ENCODE measurements around the gene FAM117A. TPM values are rescaled to one million over a fixed set of nuclear protein-coding genes. Genes with fewer than 3 reads are reported as not detected.
"Not testable (repeated sequence)": the region's sequence is repeated elsewhere in the genome, so short reads cannot be mapped to it uniquely, and the experiment has no call there.

Gene FAM117A
- polyA plus RNA-seq, 5 donors, result 22.1 to 30.2 (median 27.2) TPM

DNA sequence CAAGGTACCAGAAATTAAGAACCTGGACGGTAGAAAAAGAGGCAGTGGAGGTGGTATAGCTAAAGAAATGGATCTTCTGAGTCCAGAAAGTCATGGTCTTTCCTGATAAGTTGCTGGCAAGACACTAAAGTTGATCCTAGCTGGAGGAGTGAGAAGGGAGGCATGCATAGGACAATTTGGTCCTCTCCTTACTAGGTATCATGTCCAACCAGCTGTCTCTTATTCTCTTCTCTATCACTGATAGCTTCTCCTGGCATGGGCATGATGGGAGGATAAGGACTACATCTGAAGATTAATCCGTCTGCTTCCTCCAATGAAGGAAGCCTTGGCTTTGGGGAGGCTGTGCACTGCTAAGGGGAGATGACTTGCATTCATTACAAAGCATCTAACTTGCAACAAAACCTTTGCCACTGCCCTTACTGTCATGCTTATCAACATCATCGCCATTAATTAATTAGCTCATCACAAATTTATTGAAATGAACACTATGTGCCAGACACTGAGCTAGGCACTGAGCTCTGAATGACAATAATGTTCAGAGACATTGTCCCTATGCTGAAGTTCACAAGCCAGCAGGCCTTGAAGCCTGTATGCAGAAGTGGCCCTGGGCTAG is 3.1 kb upstream of the FAM117A start:
- no peak for DNase-seq

DNA sequence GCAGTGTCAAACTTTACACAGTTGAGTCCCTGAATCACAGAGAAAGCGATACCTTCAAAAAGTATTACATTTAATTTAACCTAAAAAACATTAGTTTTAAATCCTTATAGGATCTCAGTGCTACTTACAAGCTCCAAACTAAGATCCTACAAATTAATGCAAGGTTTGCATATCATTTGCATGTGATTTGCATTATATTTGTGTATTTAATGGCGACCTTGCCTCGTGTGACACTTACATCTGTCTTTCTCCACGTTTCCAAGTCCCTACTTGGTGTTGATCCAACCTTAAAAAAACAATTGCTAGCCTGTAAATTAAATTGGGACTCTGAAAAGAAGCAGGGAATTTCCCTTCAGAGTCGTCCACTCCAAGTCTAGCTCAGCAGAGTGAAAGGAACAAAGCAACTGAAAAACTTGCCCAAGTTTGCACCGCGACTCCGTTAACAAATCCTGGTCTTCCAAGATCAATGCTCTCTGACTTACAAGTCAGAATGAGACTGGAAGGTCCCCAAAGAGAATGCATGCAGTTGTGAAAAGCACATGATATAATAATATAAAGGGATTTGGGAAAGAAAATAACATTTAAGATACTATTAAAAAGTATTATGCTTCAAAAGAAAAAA is 739 bp upstream of the FAM117A start:
- no peak for DNase-seq

DNA sequence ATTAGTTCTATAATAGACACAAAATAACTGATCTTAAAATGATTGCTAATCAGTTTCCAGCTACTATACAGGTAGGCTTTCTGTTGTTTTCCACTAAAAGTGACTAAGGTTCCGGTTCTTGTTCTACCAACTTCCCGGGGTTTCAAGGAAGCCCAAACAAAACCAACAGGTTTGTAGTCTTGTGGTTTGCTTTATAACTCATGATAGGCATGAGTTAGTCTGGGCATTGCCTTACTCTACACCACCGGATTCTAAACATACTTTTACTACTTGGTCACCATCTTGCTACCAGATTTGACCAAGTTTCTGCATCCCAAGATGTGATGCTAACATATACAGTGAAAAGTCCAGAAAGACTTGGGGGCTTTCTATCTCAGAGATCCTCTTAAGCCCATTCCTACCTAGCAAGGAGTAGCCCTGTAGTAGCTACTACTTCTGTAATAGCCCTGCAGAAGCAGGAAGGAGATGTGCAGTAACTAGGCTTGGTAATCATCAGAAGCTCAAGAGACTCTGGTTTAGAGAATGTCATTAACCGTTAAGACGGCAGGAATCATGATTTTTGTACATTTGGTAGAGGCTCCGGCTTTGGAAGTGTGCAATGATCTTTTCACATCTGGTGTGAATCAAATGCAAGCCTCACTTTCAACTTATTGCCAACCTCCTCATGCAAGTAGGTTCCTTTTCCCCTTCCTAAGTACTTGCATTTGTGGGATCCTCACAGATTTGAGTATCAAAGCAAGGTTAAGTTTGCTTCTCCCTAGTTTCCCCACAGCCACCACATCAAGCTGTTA is 1.6 kb downstream of the FAM117A start:
- DNase-seq, result no peak

DNA sequence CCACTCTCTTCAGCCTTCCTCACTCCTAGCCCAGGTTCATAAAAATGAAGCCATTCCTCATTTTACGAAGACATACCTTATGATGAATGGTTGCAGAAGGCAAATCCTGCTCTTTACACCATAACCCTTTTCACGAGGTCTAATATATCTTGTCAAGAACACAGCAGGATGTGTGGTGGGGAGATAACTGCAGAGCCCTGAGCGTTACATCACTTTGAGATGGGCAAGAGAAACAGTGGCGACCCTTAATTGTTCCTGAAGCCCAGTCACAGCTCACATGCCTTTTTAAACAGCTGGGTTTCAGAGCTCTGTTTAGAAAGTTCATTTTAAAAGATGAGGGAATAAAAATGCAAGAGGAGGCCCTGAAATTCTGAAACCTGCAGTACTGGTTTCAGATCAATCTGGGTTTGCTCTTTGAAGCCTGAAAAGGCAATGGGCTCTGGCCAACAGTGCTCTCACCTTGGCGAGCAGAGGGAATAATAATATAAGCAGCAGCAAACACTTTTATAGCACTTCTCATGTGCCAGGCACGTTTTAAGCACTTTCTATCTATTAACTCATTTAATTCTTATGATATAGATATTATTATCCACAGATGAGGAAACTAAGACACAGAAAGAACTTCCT is 2.9 kb downstream of the FAM117A start:
- DNase-seq, result no peak

DNA sequence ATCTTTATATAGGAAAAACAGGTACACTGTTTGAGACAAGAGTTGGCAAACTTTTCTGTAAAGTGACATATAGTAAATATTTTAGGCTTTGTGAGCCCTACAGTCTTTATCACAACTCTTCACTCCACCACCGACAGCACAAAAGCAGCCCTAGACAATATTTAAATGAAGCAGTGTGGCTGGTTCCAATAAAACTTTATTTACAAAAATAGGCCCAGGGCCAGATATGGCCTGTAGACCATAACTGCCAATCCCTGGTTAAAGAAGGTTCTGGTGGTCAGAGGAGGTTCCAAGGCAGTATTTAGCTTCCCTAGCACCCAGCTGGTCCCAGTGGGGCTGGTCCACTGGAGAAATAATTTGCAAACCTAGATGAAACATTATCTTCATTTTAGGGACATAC is 3.6 kb downstream of the FAM117A start:
- no peak for DNase-seq

DNA sequence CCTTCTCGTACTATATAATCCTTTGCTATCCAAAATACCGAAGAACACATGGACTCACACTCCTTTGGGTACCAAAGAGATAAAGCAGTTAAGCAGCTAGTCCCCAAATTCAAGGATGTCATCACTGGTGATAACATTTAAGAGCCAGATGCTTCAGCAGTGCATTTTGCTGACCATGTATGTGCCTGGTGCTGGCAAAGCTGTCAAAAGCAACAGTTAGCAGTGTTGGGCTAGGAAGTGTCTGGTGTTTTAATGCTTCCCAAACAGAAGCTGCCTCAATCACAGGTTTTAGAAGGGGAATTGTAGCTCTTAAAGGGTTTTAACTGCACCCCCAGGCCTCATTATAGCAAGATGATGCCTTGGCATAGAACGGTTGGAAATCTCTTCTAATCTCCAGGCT is 4.7 kb downstream of the FAM117A start:
- DNase-seq, result no peak

DNA sequence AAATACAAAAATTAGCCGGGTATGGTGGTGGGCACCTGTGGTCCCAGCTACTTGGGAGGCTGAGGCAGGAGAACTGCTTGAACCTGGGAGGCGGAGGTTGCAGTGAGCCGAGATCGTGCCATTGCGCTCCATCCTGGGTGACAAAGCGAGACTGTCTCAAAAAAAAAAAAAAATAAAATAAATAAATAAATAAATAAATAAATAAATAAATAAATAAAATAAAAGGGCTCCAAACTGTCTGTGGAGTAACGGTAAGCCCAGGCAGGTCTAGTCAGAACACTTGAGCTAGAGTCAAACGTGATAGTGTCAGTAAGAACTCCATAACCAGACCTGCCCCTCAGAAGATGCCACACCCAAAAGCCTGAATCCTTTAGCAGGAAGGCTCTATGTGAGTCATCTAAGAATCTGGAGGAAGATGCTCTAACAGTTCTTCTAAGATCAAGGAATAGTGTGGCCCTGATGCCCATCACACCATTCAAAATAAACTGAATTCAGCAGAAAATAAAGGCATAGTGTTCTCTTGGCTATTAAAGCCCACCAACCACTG is 5.4 kb downstream of the FAM117A start:
- not testable (repeated sequence) for DNase-seq

DNA sequence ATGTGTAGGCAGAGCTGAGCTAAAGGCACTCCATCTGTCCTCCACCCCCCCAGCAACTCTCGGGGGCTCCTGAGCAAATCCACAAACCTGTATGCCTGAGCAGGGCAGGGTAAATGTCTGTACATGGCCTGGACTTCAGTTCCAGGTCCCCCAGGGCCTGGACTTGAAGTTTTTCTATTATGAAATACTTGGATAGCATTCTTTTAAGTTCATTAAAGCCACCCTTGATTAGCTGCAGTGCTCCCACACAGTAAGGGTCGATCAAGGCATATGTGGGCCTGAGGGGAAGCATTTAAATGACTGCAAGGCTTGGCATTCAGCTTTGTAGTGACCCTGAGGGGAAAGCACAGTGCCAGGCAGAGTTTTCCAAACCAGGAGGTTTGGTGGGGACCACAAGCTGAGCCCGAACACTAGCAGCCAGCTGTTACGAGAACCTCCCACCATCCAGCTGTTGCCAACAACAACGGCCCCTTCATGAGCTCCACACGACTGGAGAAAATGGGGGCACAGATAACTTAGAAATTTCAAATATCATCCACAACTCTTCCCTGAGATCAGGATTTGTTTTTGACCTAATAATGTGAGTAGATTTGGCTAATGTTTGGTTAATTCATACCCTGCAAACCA is 6.7 kb downstream of the FAM117A start:
- DNase-seq, result no peak

DNA sequence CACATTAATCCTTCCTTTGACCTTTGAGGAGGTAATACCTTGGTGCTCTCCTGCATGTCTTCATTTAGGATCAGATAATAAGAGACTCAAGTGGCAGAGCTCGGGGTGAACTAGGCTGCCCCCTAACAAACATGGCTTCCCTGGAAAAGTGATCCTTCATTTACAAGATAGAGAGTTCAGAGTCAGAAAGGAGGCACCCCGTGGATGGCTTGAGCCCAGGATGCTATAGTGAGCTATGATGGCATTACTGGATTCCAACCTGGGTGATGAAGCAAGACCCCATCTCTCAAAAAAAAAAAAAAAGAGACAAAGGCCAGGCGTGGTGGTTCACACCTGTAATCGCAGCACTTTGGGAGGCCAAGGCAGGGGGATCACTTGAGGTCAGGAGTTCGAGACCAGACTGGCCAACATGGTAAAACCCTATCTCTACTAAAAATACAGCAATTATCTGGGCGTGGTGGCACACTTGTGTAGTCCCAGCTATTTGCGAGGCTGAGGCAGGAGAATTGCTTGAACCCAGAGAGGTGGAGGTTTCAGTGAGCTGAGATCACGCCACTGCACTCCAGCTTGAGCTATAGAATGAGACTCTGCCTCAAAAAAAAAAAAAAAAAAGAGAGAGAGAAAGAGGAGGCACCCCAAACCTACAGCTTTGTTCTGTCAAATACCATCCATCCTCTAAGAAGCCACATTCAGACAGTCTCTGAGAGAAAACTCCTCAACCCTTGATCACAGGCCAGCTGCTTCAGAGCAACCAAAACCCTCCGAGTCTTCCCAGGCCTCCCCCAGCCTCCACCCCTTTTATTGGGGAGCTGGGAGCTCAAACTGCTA is 7.4 kb downstream of the FAM117A start:
- DNase-seq, result no peak

DNA sequence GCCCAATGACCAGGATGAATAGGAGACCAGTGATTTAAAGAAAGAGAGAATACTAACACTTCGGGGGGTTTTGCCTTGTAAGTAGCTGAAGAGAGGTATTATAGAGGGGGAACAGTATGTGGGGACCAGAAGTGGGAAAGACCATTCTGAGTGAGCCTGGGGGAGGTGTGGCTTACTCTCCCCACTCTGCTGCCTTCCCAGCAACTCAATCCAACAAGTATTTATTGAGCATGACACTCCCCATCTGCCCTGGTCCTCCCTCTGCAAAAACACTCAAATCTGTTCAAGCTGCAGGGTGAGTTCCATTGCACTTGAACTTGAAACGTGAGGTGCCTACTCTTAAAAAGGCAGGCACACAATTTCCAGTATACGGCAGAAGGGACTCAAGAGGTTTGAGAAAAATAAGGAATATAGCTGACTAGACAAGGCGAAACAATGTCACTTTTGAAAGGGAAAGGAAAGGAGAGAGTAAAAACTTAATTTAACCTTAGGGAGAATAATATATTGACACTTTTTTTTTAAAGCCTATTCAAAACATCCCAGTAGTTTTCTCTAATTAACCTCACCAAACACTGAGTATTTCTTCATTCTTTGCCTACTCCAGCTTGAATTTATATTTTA is 8.2 kb downstream of the FAM117A start:
- DNase-seq, result no peak

DNA sequence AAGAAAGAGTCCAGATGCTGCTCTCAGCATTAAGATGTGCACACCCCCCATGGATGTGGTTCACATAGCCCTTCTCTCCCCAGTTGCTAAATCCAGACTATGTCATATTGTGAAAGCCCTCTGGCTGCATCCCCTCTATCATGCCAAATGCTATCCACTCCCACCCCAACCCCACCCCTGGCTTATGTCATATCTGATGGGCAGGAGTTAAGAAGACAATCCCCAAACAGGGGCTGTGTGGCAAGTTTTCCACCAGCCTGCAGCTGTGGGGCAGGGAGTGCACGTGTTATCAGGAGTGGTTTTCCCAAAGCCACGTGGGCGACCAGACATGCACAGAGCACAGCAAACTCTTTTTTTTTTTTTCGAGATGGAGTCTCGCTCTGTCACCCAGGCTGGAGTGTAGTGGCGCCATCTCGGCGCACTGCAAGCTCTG is 10.0 kb downstream of the FAM117A start:
- DNase-seq, result no peak

DNA sequence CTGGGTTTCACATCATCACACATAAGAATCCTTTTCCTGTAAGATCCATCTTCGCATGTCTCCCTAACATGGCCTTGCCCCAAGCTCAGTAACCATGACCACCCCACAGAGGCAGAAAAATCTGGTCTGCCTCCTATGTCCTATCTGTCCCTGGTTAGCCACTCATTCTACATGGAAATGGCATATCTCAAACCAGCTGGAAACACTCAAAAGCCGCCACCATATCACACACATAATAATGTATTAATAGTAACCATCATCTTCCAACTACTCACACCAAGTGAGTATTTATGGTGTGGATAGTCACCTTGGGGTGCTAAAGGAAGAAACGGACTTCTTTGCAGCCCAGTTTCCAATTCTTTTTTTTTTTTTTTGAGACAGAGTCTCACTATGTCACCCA is 11.4 kb downstream of the FAM117A start:
- DNase-seq, result no peak

DNA sequence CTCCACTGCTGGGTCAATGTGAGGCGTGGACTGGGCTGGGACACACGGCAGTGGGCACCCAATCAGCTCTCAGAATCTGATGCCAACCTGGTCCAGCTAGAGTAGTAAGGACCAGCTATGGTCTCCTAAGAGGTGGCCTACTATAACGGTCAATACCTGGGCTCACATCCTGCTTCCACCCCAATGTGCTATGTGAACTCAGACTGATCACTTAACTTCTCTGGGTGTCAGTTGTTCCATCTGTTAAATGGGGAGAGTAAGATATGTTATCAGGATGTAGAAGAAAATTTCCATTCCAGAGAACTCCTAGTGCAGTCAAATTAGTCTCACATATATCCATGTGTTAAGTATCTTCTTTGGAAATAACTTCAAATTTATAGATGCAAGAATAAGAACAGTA is 14.2 kb downstream of the FAM117A start:
- no peak for DNase-seq

DNA sequence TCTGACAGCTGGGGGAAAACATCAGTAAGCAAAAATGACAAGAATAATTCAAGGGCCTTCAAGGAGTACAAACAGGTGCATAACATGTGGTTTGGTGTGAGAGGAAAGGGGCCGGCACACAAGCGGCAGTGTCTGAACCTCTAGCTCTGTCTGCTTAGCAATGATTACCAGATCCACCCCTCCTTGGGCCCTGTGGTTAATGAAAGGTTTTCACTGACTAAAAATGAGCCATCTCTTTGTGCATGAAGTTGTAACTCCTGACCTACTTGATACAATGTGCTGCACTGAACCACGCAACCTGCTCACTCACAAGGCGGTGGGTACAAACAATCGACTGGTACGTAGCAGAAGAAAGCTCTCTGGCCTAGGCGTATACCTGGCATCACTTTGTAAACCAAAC is 15.1 kb downstream of the FAM117A start:
- no peak for DNase-seq

DNA sequence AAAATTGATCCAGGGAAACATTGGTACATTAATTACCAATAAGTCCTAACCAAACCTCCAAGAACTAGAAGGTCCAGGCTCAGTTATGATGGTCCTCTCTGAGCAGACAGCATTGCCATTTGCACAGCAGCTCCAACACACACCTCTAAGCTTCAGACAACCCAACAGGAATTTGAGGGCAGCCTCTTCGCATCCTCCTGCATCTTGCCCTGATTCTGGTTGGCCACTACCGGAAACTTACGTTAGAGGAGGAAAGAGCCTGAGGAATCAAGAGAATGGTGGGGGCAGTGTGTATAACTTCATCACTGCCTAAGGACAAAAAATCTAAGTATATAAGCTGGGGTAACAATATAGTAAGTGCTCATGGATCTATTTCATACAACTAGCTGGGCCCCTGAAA is 15.7 kb downstream of the FAM117A start:
- no peak for DNase-seq

DNA sequence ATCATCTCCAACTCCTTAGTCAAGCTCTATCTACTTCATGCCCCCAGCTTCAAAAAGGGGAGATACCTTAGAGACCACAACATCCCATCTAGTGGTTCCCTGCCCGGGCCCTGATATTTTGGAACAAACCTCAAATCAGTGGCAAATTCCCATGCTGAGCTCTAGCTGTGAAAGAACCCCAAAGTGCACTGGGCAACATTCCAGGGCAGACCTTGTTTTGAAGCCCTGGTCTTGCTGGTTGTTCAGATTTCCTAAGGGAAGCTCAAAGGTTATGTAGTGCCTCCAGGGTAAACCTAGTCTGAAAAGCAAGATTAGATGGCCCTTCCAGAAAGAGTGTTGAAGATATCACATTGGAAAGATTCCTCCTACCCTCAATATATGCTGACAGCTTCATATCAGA is 16.3 kb downstream of the FAM117A start:
- DNase-seq, result no peak

DNA sequence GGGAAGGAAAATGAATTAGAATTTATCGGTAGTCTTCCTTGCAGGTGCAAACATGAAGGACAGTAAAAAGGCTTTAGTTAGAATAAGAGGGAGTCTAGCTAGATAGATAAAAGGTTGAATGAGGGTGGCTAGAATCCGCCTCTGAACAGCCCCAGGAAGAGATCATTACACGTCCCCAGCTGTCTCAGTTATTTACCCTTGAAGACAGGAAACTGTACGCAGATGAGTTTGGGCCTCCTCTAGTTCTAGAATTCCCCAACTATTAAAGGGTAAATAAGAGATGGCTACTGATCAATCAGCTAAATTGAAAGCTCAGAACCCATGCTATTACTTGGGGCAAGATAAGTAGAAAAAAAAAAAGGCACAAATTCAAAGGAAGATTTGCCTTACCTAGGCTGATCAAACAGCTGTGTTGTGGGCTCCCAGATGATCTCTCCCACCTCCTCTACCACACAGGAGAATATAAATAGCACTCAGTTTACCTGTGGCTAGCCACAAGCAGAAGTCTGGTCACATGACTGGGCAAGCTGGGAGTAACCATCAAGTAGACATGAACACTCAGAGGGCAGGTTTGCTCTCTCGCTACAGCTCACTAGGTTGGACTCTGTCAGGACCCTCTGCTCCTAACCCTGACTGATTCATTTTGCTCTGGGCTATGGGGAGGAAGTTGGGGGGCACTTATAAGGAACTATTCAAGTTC is 17.0 kb downstream of the FAM117A start:
- no peak for DNase-seq

DNA sequence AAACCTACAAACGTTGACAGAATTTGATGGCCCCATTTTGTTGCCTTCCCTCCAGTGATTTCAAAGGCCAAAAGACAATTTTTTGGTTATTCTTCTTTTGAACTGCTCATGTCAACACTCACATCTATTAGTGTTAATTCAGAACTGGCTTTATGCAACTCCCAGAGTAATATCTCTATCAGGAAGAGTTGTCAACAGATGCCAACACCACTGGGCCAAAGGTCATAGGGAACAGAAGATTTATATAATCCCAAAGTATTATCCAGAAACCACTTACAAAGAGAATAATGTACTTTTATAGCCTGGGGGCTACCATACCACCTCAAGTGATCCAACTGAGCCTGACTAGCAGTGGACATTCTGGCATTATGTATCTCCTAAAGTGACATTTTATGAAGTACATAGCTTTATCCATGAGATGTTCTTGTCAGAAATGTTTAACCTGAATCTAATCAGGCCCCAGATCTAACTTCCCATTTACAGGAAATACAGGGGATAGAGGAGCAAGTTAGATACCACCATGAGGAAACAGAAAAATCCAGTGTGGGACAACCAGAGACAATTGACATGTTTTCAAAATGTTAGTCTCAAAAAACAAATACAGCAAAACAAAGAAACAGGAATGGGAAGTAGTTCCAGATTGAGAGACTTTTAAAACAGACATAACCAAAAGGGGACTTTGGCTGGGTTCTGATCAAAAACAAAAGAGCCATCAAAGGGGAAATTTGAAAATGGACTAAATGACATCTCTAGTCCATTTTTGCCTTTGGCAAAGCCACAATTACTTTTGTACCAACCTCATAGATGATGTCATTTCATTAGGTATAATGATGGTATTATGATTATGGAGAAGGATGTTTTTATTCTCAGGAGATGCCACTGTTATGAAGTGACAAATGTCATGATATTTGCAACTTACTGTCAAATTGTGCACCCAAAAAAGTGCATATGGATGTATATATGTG is 18.5 kb downstream of the FAM117A start:
- no peak for DNase-seq

Measured in right lung (tissue), 5 donors.